MM.1S (cell line): ENCODE results near the gene CEBPE.

Experiments
- EZH2phosphoT487 ChIP-seq: fragments of 300-600 bp; sonication (generic); IDR thresholded peaks from 2 replicates; pipeline ENCODE4 v1.6.1; 2018; ENCODE audit warnings: antibody characterized with exemption, low read length
- TF ChIP-seq, protein P1 (sequence below): fragments of 300-600 bp; sonication (generic); IDR thresholded peaks from 2 replicates; pipeline ENCODE4 v1.5.1; 2016; ENCODE audit warnings: antibody characterized with exemption, low read length, mixed read lengths

GRCh38 chr14:23114669-23115038 is 4.4 kb downstream of the CEBPE start:
- no peak for TF ChIP-seq EZH2phosphoT487
- TF ChIP-seq, protein P1, sequence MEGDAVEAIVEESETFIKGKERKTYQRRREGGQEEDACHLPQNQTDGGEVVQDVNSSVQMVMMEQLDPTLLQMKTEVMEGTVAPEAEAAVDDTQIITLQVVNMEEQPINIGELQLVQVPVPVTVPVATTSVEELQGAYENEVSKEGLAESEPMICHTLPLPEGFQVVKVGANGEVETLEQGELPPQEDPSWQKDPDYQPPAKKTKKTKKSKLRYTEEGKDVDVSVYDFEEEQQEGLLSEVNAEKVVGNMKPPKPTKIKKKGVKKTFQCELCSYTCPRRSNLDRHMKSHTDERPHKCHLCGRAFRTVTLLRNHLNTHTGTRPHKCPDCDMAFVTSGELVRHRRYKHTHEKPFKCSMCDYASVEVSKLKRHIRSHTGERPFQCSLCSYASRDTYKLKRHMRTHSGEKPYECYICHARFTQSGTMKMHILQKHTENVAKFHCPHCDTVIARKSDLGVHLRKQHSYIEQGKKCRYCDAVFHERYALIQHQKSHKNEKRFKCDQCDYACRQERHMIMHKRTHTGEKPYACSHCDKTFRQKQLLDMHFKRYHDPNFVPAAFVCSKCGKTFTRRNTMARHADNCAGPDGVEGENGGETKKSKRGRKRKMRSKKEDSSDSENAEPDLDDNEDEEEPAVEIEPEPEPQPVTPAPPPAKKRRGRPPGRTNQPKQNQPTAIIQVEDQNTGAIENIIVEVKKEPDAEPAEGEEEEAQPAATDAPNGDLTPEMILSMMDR: no peak
